ENCODE measurements around the gene SLC7A11.

DNA sequence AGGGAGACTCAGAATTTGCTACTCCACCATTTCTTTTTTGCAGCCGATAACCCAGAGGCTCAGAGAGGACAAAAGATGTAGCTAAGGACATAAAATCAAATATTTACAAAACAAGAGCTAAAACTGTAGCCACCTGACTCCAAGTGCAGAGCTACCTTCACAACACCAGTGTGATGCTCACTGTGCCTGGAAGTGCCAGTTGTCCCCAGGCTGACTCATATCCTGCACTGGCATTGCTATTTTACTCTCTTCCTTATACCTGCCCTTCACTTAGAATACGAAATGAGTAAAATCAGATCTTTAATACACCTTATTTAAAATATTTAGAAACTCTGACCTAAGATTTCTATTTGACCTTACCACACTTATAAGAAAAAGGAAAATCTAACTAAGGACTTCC, 39.5 kb downstream of the SLC7A11 start:
- no peak for TF ChIP-seq GATA3 (IDR thresholded peaks at IDR 0.05; ENCODE audit: low read depth, low read length)
- no peak for TF ChIP-seq GATA2 (IDR thresholded peaks at IDR 0.05; ENCODE audit: low read depth, low read length)
